ENCODE measurements around the gene BMP8B.
"Not testable (repeated sequence)": the region's sequence is repeated elsewhere in the genome, so short reads cannot be mapped to it uniquely, and the experiment has no call there.

Gene BMP8B

GRCh38 chr1:39763619-39764374, 24.9 kb downstream of the BMP8B start:
- H2AK5ac ChIP-seq (ENCODE audit: low read length); H4K12ac ChIP-seq (ENCODE audit: low read depth, low read length); H3K18ac ChIP-seq (ENCODE audit: low read length); H3K4ac ChIP-seq (ENCODE audit: low read depth, low read length); H3K4me1 ChIP-seq (ENCODE audit: control insufficient read depth in 1 of 2, insufficient read depth in 2 of 2, low read length in 2 of 2); H3K27me3 ChIP-seq (ENCODE audit: insufficient read depth, low read length); H3K79me1 ChIP-seq (ENCODE audit: low read length); H4K91ac ChIP-seq (ENCODE audit: low read depth, low read length); DNase-seq; H3K4me2 ChIP-seq (ENCODE audit: low read length); H3K36me3 ChIP-seq (ENCODE audit: control insufficient read depth in 1 of 2, insufficient read depth in 2 of 2, low read length in 2 of 2); H2BK12ac ChIP-seq (ENCODE audit: low read length); H4K8ac ChIP-seq (ENCODE audit: low read depth, low read length); H3K23ac ChIP-seq (ENCODE audit: low read length); H2BK5ac ChIP-seq (ENCODE audit: low read depth, low read length, poor library complexity); H3K79me2 ChIP-seq (ENCODE audit: control insufficient read depth, insufficient read depth, low read length, poor library complexity); H2BK120ac ChIP-seq (ENCODE audit: insufficient read depth, low read length, poor library complexity); H3K14ac ChIP-seq (ENCODE audit: low read length); H3K9me3 ChIP-seq (ENCODE audit: insufficient read depth, low read depth, low read length); H3K9ac ChIP-seq (ENCODE audit: low read length); H2AFZ ChIP-seq (ENCODE audit: insufficient read depth, low read length, poor library complexity); H3K27ac ChIP-seq (ENCODE audit: low read depth, low read length); H3K4me3 ChIP-seq (ENCODE audit: low read depth, low read length): not testable (repeated sequence)
- WGBS (ENCODE audit: extremely low coverage, insufficient coverage, insufficient read length): no CpG with 5 or more reads among the region's 18 CpGs

GRCh38 chr1:39762550-39763540, 25.8 kb downstream of the BMP8B start:
- Histone ChIP-seq H4K91ac (ENCODE audit: low read depth, low read length) (no peak overlapping the region), H3K9me3 (ENCODE audit: insufficient read depth, low read depth, low read length) (no peaks in the 10 kb centered on the region), H2BK12ac (ENCODE audit: low read length) (no peak overlapping the region), H3K79me2 (ENCODE audit: control insufficient read depth, insufficient read depth, low read length, poor library complexity) (no peaks in the 10 kb centered on the region), H2AK5ac (ENCODE audit: low read length) (no peak overlapping the region), H2BK5ac (ENCODE audit: low read depth, low read length, poor library complexity) (no peak overlapping the region), H3K79me1 (ENCODE audit: low read length) (no peaks in the 10 kb centered on the region), H3K36me3 (ENCODE audit: control insufficient read depth in 1 of 2, insufficient read depth in 2 of 2, low read length in 2 of 2) (no peaks in the 10 kb centered on the region), H3K4me2 (ENCODE audit: low read length) (no peak overlapping the region), H3K27me3 (ENCODE audit: insufficient read depth, low read length) (no peaks in the 10 kb centered on the region), H3K9ac (ENCODE audit: low read length) (no peak overlapping the region), H4K8ac (ENCODE audit: low read depth, low read length) (no peak overlapping the region), H2BK120ac (ENCODE audit: insufficient read depth, low read length, poor library complexity) (no peak overlapping the region), H3K14ac (ENCODE audit: low read length) (no peak overlapping the region), H3K4me3 (ENCODE audit: low read depth, low read length) (no peak overlapping the region), H3K27ac (ENCODE audit: low read depth, low read length) (no peak overlapping the region), H3K23ac (ENCODE audit: low read length) (no peak overlapping the region), H2AFZ (ENCODE audit: insufficient read depth, low read length, poor library complexity) (no peak overlapping the region), H3K4ac (ENCODE audit: low read depth, low read length) (no peak overlapping the region), H3K18ac (ENCODE audit: low read length) (no peak overlapping the region), H4K12ac (ENCODE audit: low read depth, low read length) (no peak overlapping the region), H3K4me1 (ENCODE audit: control insufficient read depth in 1 of 2, insufficient read depth in 2 of 2, low read length in 2 of 2) (peaks cover 7 to 8% of the 10 kb centered on the region in 2 experiments)
- no peak for DNase-seq
- WGBS (ENCODE audit: extremely low coverage, insufficient coverage, insufficient read length): no CpG with 5 or more reads among the region's 30 CpGs

GRCh38 chr1:39761557-39762260, 27.0 kb downstream of the BMP8B start:
- H2BK12ac ChIP-seq (ENCODE audit: low read length): no peak overlapping the region
- no peak overlapping the region for H2BK120ac ChIP-seq (ENCODE audit: insufficient read depth, low read length, poor library complexity)
- no peak for DNase-seq
- no peak overlapping the region for H3K27ac ChIP-seq (ENCODE audit: low read depth, low read length)
- H3K79me1 ChIP-seq (ENCODE audit: low read length): no peaks in the 10 kb centered on the region
- H2AK5ac ChIP-seq (ENCODE audit: low read length): no peak overlapping the region
- H3K4me1 ChIP-seq (ENCODE audit: control insufficient read depth in 1 of 2, insufficient read depth in 2 of 2, low read length in 2 of 2): peaks cover 7 to 8% of the 10 kb centered on the region in 2 experiments
- H3K4ac ChIP-seq (ENCODE audit: low read depth, low read length): no peak overlapping the region
- no peaks in the 10 kb centered on the region for H3K79me2 ChIP-seq (ENCODE audit: control insufficient read depth, insufficient read depth, low read length, poor library complexity)
- no peak overlapping the region for H4K91ac ChIP-seq (ENCODE audit: low read depth, low read length)
- H2BK5ac ChIP-seq (ENCODE audit: low read depth, low read length, poor library complexity): no peak overlapping the region
- H3K4me3 ChIP-seq (ENCODE audit: low read depth, low read length): no peak overlapping the region
- H4K12ac ChIP-seq (ENCODE audit: low read depth, low read length): no peak overlapping the region
- H3K23ac ChIP-seq (ENCODE audit: low read length): no peak overlapping the region
- H2AFZ ChIP-seq (ENCODE audit: insufficient read depth, low read length, poor library complexity): no peak overlapping the region
- H3K36me3 ChIP-seq (ENCODE audit: control insufficient read depth in 1 of 2, insufficient read depth in 2 of 2, low read length in 2 of 2): peaks cover 0 to 2% of the 10 kb centered on the region in 2 experiments
- H3K18ac ChIP-seq (ENCODE audit: low read length): no peak overlapping the region
- no CpG with 5 or more reads among the region's 16 CpGs for WGBS (ENCODE audit: extremely low coverage, insufficient coverage, insufficient read length)
- no peak overlapping the region for H3K14ac ChIP-seq (ENCODE audit: low read length)
- no peak overlapping the region for H4K8ac ChIP-seq (ENCODE audit: low read depth, low read length)
- H3K27me3 ChIP-seq (ENCODE audit: insufficient read depth, low read length): no peaks in the 10 kb centered on the region
- H3K9ac ChIP-seq (ENCODE audit: low read length): no peak overlapping the region
- H3K9me3 ChIP-seq (ENCODE audit: insufficient read depth, low read depth, low read length): no peaks in the 10 kb centered on the region
- no peak overlapping the region for H3K4me2 ChIP-seq (ENCODE audit: low read length)

GRCh38 chr1:39761016-39761415, 27.6 kb downstream of the BMP8B start:
- Histone ChIP-seq H4K8ac (ENCODE audit: low read depth, low read length) (no peak overlapping the region), H3K18ac (ENCODE audit: low read length) (no peak overlapping the region), H2BK120ac (ENCODE audit: insufficient read depth, low read length, poor library complexity) (no peak overlapping the region), H3K79me1 (ENCODE audit: low read length) (no peaks in the 10 kb centered on the region), H3K14ac (ENCODE audit: low read length) (no peak overlapping the region), H3K23ac (ENCODE audit: low read length) (no peak overlapping the region), H2AFZ (ENCODE audit: insufficient read depth, low read length, poor library complexity) (no peak overlapping the region), H3K9me3 (ENCODE audit: insufficient read depth, low read depth, low read length) (no peaks in the 10 kb centered on the region), H3K27ac (ENCODE audit: low read depth, low read length) (no peak overlapping the region), H3K9ac (ENCODE audit: low read length) (no peak overlapping the region), H3K4ac (ENCODE audit: low read depth, low read length) (no peak overlapping the region), H2BK5ac (ENCODE audit: low read depth, low read length, poor library complexity) (no peak overlapping the region), H4K12ac (ENCODE audit: low read depth, low read length) (no peak overlapping the region), H3K36me3 (ENCODE audit: control insufficient read depth in 1 of 2, insufficient read depth in 2 of 2, low read length in 2 of 2) (peaks cover 2 to 5% of the 10 kb centered on the region in 2 experiments), H3K4me2 (ENCODE audit: low read length) (no peak overlapping the region), H4K91ac (ENCODE audit: low read depth, low read length) (no peak overlapping the region), H3K79me2 (ENCODE audit: control insufficient read depth, insufficient read depth, low read length, poor library complexity) (no peaks in the 10 kb centered on the region), H3K27me3 (ENCODE audit: insufficient read depth, low read length) (no peaks in the 10 kb centered on the region), H2AK5ac (ENCODE audit: low read length) (no peak overlapping the region), H3K4me3 (ENCODE audit: low read depth, low read length) (no peak overlapping the region), H2BK12ac (ENCODE audit: low read length) (no peak overlapping the region), H3K4me1 (ENCODE audit: control insufficient read depth in 1 of 2, insufficient read depth in 2 of 2, low read length in 2 of 2) (peaks cover 7 to 8% of the 10 kb centered on the region in 2 experiments)
- WGBS (ENCODE audit: extremely low coverage, insufficient coverage, insufficient read length): no CpG with 5 or more reads among the region's 9 CpGs
- no peak for DNase-seq
